HepG2 (cell line): ENCODE measurements around the gene ATG4D. TPM values are rescaled to one million over a fixed set of nuclear protein-coding genes. Genes with fewer than 3 reads are reported as not detected.

Source experiments
- ADNP ChIP-seq: sonication (generic); formaldehyde crosslinking; IDR thresholded peaks from 2 replicates; pipeline ENCODE4 v1.4.0; 2020; ENCODE audit warnings: missing genetic modification reagents
- ARHGAP35 ChIP-seq: sonication (generic); formaldehyde crosslinking; IDR thresholded peaks from 2 replicates; pipeline ENCODE4 v1.9.0; 2022; ENCODE audit warnings: mild to moderate bottlenecking, inconsistent platforms, moderate library complexity, missing genetic modification reagents, borderline replicate concordance
- BRD4 ChIP-seq: sonication (generic); formaldehyde crosslinking; IDR thresholded peaks from 2 replicates; pipeline ENCODE4 v1.4.0; 2020; ENCODE audit warnings: missing genetic modification reagents
- CBX5 ChIP-seq: sonication (generic); formaldehyde crosslinking; IDR thresholded peaks from 2 replicates; pipeline ENCODE4 v1.4.0; 2020; ENCODE audit warnings: missing genetic modification reagents, borderline replicate concordance
- E2F1 ChIP-seq: sonication (generic); formaldehyde crosslinking; IDR thresholded peaks from 2 replicates; pipeline ENCODE4 v1.5.0; 2020; ENCODE audit warnings: missing genetic modification reagents
- FOXC1 ChIP-seq: sonication (generic); formaldehyde crosslinking; IDR thresholded peaks from 2 replicates; pipeline ENCODE4 v1.8.0; 2022; ENCODE audit warnings: mild to moderate bottlenecking, missing genetic modification reagents, borderline replicate concordance
- HNRNPLL ChIP-seq: fragments of 200-400 bp; formaldehyde crosslinking; IDR thresholded peaks from 2 replicates; pipeline ENCODE4 v1.6.1; 2017; ENCODE audit warnings: mild to moderate bottlenecking, low read depth, low read length; ENCODE audit not compliant: poor library complexity, severe bottlenecking
- KMT2B ChIP-seq: IDR thresholded peaks from 2 replicates; pipeline ENCODE4 v1.6.1; 2016; ENCODE audit warnings: missing genetic modification reagents, missing compliant biosample characterization
- PAF1 ChIP-seq: IDR thresholded peaks from 2 replicates; pipeline ENCODE4 v1.6.1; 2016; ENCODE audit warnings: missing genetic modification reagents, missing compliant biosample characterization
- POLR2AphosphoS5 ChIP-seq: IDR thresholded peaks from 2 replicates; pipeline ENCODE4 v1.6.1; 2012; ENCODE audit warnings: low read depth, low read length
- SP2 ChIP-seq: sonication (generic); formaldehyde crosslinking; IDR thresholded peaks from 2 replicates; pipeline ENCODE4 v1.5.1; 2020; ENCODE audit warnings: mild to moderate bottlenecking, missing genetic modification reagents
- USF2 ChIP-seq, 2 experiments: sonication (generic) in 1 of 2; formaldehyde crosslinking in 1 of 2; IDR thresholded peaks; 2 replicates each; pipeline versions ENCODE4 v1.5.1 to v1.6.1; 2011 to 2020; ENCODE audit warnings: borderline replicate concordance in 1 of 2, low read depth in 1 of 2, low read length in 1 of 2, mild to moderate bottlenecking in 1 of 2, missing genetic modification reagents in 1 of 2, moderate library complexity in 1 of 2
- ZBTB8A ChIP-seq: sonication (generic); formaldehyde crosslinking; IDR thresholded peaks from 2 replicates; pipeline ENCODE4 v1.4.0; 2020; ENCODE audit warnings: mild to moderate bottlenecking, low read depth, missing genetic modification reagents, borderline replicate concordance
- ZFP36 ChIP-seq: fragments of 150-350 bp; IDR thresholded peaks from 2 replicates; pipeline ENCODE4 v1.6.1; 2018; ENCODE audit warnings: borderline replicate concordance, low read length, low read depth; ENCODE audit not compliant: partially characterized antibody
- ZNF143 ChIP-seq: sonication (generic); formaldehyde crosslinking; IDR thresholded peaks from 2 replicates; pipeline ENCODE4 v1.4.0; 2020; ENCODE audit warnings: missing genetic modification reagents
- ZNF326 ChIP-seq: sonication (generic); formaldehyde crosslinking; IDR thresholded peaks from 2 replicates; pipeline ENCODE4 v1.4.0; 2020; ENCODE audit warnings: missing genetic modification reagents, borderline replicate concordance
- ZNF609 ChIP-seq: sonication (generic); formaldehyde crosslinking; IDR thresholded peaks from 2 replicates; pipeline ENCODE4 v1.4.0; 2020; ENCODE audit warnings: mild to moderate bottlenecking, missing genetic modification reagents, borderline replicate concordance
- ZNF792 ChIP-seq: IDR thresholded peaks from 2 replicates; pipeline ENCODE4 v1.6.1; 2016
- ZNF816 ChIP-seq: sonication (generic); formaldehyde crosslinking; IDR thresholded peaks from 2 replicates; pipeline ENCODE4 v1.8.0; 2022; ENCODE audit warnings: missing genetic modification reagents, mild to moderate bottlenecking, borderline replicate concordance
- ZZZ3 ChIP-seq: sonication (generic); formaldehyde crosslinking; IDR thresholded peaks from 2 replicates; pipeline ENCODE4 v1.4.0; 2020; ENCODE audit warnings: missing genetic modification reagents, mild to moderate bottlenecking, borderline replicate concordance
- polyA plus RNA-seq, 8 experiments: library from polyadenylated mRNA; depleted of rRNA in 3 of 8; stranded (reverse) in 7 of 8; unstranded in 1 of 8; fragments of >200 nt; fragmentation: Illumina TruSeq in 4 of 8; extraction: Trizol in 4 of 8; gene quantifications; 2 replicates each; pipeline versions ENCODE4 v1.2.1 to v1.2.3, GENCODE V29; 2011 to 2016; ENCODE audit warnings: low read depth in 4 of 8, missing spikeins in 1 of 8, mixed read lengths in 1 of 8; ENCODE audit not compliant: insufficient read depth in 1 of 8
- total RNA-seq, 5 experiments: library from RNA; depleted of rRNA; stranded (reverse); fragments of >200 nt; fragmentation: Illumina TruSeq; extraction: Trizol; gene quantifications; 2 replicates each; pipeline ENCODE4 v1.2.3, GENCODE V29; 2016; ENCODE audit warnings: low read depth in 1 of 5

ATG4D gene
- total and polyA plus RNA-seq, 2 of the 13 experiments (the other 11 are each of a cell fraction or from before 2014, with no cell fraction given), result 17.8 to 19.0 TPM

- no peak for TF ChIP-seq ZFP36
- TF ChIP-seq ZNF143 (CRISPR knock-in tag), result 0 out of 2 replicates have a peak, but pooled peaks have one; percentile 24
- peak; percentile 72; the same call in 1 of the 2 replicates for TF ChIP-seq ADNP (CRISPR knock-in tag)
- no peak for TF ChIP-seq PAF1 (CRISPR knock-in tag)
- TF ChIP-seq E2F1 (CRISPR knock-in tag), result peak; percentile 79
- no peak for TF ChIP-seq ZNF326 (CRISPR knock-in tag)
- peak; percentile 22 for TF ChIP-seq FOXC1 (CRISPR knock-in tag)
- TF ChIP-seq BRD4, result peak; percentile 64; the same call in 1 of the 2 replicates
- no peak for TF ChIP-seq KMT2B (CRISPR knock-in tag)
- TF ChIP-seq ZNF792, result 0 out of 2 replicates have a peak, but pooled peaks have one; percentile 44
- peak; percentile 5; the same call in 1 of the 2 replicates for TF ChIP-seq ZNF609 (CRISPR knock-in tag)
- TF ChIP-seq CBX5, result peak; percentile 14; the same call in 1 of the 2 replicates
- peak; percentile 31 for TF ChIP-seq HNRNPLL
- TF ChIP-seq ARHGAP35, result no peak
- TF ChIP-seq SP2 (CRISPR knock-in tag), result 0 out of 2 replicates have a peak, but pooled peaks have one; percentile 9
- no peak for TF ChIP-seq USF2 (IDR thresholded peaks at IDR 0.05; ENCODE audit: low read depth, low read length)
- 0 out of 2 replicates have a peak, but pooled peaks have one; percentile 23 for TF ChIP-seq USF2 (CRISPR knock-in tag; IDR thresholded peaks at IDR 0.05; ENCODE audit: borderline replicate concordance)
- peak; percentile 52; the same call in 1 of the 2 replicates for TF ChIP-seq ZNF816 (CRISPR knock-in tag)
- TF ChIP-seq ZBTB8A (CRISPR knock-in tag), result peak; percentile 81; the same call in 1 of the 2 replicates
- no peak for TF ChIP-seq POLR2AphosphoS5
- no peak for TF ChIP-seq ZZZ3 (CRISPR knock-in tag)
Observed at GRCh38 chr19:10503002-10503789, 40.5 kb upstream of the ATG4D start, which contains the start of gene KEAP1 (continued).
